ENCODE measurements around the gene ALKBH2. TPM values are rescaled to one million over a fixed set of nuclear protein-coding genes. Genes with fewer than 3 reads are reported as not detected.
"Not testable (repeated sequence)": the region's sequence is repeated elsewhere in the genome, so short reads cannot be mapped to it uniquely, and the experiment has no call there.

Gene ALKBH2
- total RNA-seq, 1 donor, result 20.7 TPM

GRCh38 chr12:109058773-109059172 is 34.5 kb downstream of the ALKBH2 start:
- H3K4me3 ChIP-seq (ENCODE audit: low read depth, low read length), result no peak overlapping the region
- no peak for DNase-seq (ENCODE audit: low read depth)
- TF ChIP-seq CTCF (IDR thresholded peaks at IDR 0.05; ENCODE audit: insufficient read depth, low read length), result no peak

- no peak overlapping the region for H3K4me3 ChIP-seq (ENCODE audit: low read depth, low read length)
- TF ChIP-seq CTCF (IDR thresholded peaks at IDR 0.05; ENCODE audit: insufficient read depth, low read length), result no peak
- no peak for DNase-seq (ENCODE audit: low read depth)
These were observed 35.9 kb downstream of the ALKBH2 start for GRCh38 chr12:109057376-109057775.

DNA sequence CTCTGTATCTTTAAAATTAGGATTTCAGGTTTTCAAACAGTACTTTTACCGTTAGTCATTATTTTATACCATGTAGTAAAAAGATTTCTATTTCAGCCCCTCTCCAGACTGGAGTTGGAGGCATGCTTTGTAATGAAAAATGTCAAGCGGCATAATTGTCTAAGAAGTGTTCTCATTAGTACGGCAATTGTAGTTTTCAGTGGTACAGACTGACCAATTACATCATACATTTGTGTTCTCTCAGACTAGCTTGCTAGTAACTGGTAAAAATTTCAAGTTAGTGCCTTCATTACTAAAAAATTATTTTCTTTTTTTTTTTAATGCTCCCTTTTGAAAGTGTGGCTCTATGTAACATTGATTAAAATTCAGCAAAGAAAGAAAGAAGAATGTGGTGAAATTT is 36.4 kb downstream of the ALKBH2 start:
- H3K4me3 ChIP-seq (ENCODE audit: low read depth, low read length), result no peak overlapping the region
- no peak for TF ChIP-seq CTCF (IDR thresholded peaks at IDR 0.05; ENCODE audit: insufficient read depth, low read length)
- DNase-seq (ENCODE audit: low read depth), result no peak

- DNase-seq (ENCODE audit: low read depth), result no peak
- no peak for TF ChIP-seq CTCF (IDR thresholded peaks at IDR 0.05; ENCODE audit: insufficient read depth, low read length)
- H3K4me3 ChIP-seq (ENCODE audit: low read depth, low read length), result no peak overlapping the region
These were observed 38.8 kb downstream of the ALKBH2 start for GRCh38 chr12:109054520-109054919.

DNA sequence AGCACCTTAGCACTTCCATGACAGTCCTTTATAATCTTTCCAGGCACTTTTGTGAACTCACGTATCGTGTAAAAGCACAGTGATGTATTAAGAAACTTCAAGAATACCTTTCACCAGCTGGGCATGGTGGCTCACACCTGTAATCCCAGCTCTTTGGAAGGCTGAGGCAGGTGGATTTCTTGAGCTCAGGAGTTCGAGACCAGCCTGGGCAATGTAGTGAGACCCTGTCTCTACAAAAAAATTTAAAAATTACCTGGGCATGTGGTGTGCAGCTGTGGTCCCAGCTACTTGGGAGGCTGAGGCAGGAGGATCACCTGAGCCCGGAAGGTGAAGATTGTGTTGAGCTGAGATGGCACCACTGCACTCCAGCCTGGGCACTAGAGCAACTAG is 39.2 kb downstream of the ALKBH2 start:
- H3K4me3 ChIP-seq (ENCODE audit: low read depth, low read length), result peak overlapping the region; percentile 79
- DNase-seq (ENCODE audit: low read depth), result not testable (repeated sequence)

GRCh38 chr12:109053382-109054123 is 39.7 kb downstream of the ALKBH2 start:
- TF ChIP-seq CTCF (IDR thresholded peaks at IDR 0.05; ENCODE audit: insufficient read depth, low read length), result no peak
- peak overlapping the region; percentile 79 for H3K4me3 ChIP-seq (ENCODE audit: low read depth, low read length)
- DNase-seq (ENCODE audit: low read depth), result peak; percentile 3

DNA sequence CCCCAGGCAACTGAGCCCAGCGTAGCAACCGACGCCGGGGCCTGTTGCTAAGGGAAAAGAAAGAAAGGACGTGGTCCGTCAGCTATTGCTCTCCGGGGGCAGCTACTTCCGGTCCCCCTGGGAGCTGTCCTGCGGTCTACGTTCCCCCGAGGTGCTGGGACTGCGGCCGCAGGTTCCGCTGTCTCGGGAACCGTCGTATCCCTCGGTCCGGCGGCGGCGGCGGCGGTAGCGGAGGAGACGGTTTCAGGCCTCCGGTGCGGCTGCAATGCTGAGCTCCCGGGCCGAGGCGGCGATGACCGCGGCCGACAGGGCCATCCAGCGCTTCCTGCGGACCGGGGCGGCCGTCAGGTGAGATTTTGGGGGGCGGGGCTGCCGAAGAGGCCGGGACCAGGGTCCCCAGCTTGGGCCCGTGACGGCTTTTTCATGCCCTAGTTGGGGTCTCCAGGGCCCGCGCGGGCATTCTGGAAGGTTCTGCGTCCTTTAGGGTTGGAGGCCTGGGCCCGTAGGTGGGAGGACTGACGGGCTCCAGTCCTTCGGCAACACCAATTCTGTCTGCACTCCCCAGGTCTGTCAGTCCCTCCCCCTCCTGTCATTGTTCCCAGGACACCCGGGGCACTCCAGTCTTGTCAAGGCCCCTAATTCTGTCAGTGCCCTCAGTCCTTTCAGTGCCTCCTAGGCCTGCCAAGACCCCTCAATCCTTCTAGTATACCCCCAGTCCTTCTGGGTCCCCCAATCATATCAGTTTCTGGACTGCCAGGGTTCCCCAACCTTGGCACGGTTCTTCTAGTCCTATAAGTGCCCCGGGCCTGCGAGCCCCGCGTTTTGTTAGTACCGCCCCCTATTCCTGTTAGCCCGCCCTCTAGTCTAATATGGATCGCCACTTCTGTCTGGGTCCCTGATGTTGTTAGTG is 40.6 kb downstream of the ALKBH2 start, which contains the start of gene USP30:
Gene USP30, plus strand, starts transcription at position 163 of the 910 bp plus-strand sequence. Its CDS starts 103 bp downstream, at position 266.
- peak within 1 kb of the TSS; percentile 79 for H3K4me3 ChIP-seq (ENCODE audit: low read depth, low read length)
- TF ChIP-seq CTCF (IDR thresholded peaks at IDR 0.05; ENCODE audit: insufficient read depth, low read length), result no peak
- DNase-seq (ENCODE audit: low read depth), result peak; percentile 91
